ENCODE data around the gene ZDHHC4. TPM values are rescaled to one million over a fixed set of nuclear protein-coding genes. Genes with fewer than 3 reads are reported as not detected.
A peak's percentile ranks its signal among the peaks of the same experiment; 100 is the strongest.
"Not testable (repeated sequence)": the region's sequence is repeated elsewhere in the genome, so short reads cannot be mapped to it uniquely, and the experiment has no call there.

The ZDHHC4 gene
- total RNA-seq, 1 donor from 2014 or later = 92.1 TPM

DNA sequence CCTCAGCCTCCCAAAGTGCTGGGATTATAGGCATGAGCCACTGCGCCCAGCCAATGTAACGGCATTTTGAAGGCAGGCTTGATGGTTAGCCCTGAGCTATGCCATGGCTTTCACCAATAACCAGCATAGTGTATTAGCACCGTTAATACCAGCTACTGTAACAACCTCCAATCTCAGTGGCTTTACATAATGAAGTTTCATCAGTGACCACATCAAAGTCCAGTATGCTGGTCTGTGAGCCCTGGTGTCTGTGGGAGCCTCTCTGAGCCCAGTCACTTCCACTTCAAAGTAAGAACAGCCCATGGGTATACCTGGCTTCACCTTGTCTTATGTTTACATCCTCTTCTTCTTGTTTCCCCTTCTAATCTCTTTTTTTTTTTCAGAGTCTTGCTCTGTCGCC lies 11.6 kb upstream of the ZDHHC4 start:
- DNase-seq (ENCODE audit: low read depth) (no peak), FAIRE-seq (no peak)
- Histone ChIP-seq H3K36me3 (ENCODE audit: control insufficient read depth, insufficient read depth, low read length) (no peaks in the 10 kb centered on the region), H3K4me3 (ENCODE audit: low read depth, low read length) (no peak overlapping the region), H3K27me3 (ENCODE audit: control insufficient read depth, insufficient read depth, low read length) (no peaks in the 10 kb centered on the region)
- TF ChIP-seq, protein P1, sequence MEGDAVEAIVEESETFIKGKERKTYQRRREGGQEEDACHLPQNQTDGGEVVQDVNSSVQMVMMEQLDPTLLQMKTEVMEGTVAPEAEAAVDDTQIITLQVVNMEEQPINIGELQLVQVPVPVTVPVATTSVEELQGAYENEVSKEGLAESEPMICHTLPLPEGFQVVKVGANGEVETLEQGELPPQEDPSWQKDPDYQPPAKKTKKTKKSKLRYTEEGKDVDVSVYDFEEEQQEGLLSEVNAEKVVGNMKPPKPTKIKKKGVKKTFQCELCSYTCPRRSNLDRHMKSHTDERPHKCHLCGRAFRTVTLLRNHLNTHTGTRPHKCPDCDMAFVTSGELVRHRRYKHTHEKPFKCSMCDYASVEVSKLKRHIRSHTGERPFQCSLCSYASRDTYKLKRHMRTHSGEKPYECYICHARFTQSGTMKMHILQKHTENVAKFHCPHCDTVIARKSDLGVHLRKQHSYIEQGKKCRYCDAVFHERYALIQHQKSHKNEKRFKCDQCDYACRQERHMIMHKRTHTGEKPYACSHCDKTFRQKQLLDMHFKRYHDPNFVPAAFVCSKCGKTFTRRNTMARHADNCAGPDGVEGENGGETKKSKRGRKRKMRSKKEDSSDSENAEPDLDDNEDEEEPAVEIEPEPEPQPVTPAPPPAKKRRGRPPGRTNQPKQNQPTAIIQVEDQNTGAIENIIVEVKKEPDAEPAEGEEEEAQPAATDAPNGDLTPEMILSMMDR (IDR thresholded peaks at IDR 0.05; ENCODE audit: insufficient read depth, low read length, severe bottlenecking) = no peak

DNA sequence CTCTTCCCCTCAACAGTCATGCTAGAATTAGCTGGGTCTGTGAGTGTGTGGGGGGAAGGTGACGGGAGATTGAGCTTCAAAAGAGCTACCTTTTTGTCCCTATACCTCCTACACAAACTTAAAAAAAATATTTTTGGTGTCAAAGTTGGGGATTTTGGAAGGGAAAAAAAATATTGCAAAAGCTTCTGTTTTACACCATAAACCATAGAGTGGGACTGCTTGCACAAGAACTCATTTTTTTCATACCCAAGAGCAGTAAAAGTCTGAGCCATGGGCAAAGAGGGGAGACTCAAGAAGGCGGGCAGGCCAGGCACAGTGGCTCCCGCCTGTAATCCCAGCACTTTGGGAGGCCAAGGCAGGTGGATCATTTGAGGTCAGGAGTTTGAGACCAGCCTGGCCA lies 9.4 kb upstream of the ZDHHC4 start:
- no peak overlapping the region for H3K4me3 ChIP-seq (ENCODE audit: low read depth, low read length)
- H3K27me3 ChIP-seq (ENCODE audit: control insufficient read depth, insufficient read depth, low read length) = no peaks in the 10 kb centered on the region
- TF ChIP-seq, protein P1 (IDR thresholded peaks at IDR 0.05; ENCODE audit: insufficient read depth, low read length, severe bottlenecking) = no peak
- FAIRE-seq = no peak
- no peak for DNase-seq (ENCODE audit: low read depth)
- H3K36me3 ChIP-seq (ENCODE audit: control insufficient read depth, insufficient read depth, low read length) = no peaks in the 10 kb centered on the region

DNA sequence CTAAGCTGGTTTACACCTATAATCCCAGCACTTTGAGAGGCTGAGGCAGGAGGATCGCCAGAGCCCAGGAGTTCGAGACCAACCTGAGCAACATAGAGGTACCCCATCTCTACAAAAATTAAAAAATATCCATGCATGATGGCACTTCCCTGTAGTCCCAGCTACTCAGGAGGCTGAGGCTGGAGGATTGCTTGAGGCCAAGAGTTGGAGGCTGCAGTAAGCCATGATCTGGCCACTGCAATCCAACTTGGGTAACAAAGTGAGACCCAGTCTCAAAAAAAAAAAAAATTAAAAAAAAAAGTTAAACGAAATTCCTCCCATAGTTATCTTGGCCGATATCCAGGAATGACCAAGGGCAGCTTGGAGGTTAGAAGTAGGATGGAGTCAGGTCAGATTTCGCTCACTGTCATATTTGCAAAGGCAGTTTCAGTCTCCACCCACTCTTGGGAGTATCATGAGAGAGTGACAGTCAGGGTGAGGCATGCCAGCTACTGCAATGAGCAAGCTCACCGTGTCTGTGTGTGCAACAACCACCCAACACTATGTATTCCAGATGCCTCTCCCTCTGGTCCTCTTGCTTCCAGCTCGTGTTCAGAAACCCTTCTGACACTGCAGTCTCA lies 6.0 kb upstream of the ZDHHC4 start:
- TF ChIP-seq, protein P1 (IDR thresholded peaks at IDR 0.05; ENCODE audit: insufficient read depth, low read length, severe bottlenecking) = no peak
- Histone ChIP-seq H3K4me3 (ENCODE audit: low read depth, low read length) (no peak overlapping the region), H3K36me3 (ENCODE audit: control insufficient read depth, insufficient read depth, low read length) (no peaks in the 10 kb centered on the region), H3K27me3 (ENCODE audit: control insufficient read depth, insufficient read depth, low read length) (no peaks in the 10 kb centered on the region)
- FAIRE-seq (no peak), DNase-seq (ENCODE audit: low read depth) (peak; percentile 21)

DNA sequence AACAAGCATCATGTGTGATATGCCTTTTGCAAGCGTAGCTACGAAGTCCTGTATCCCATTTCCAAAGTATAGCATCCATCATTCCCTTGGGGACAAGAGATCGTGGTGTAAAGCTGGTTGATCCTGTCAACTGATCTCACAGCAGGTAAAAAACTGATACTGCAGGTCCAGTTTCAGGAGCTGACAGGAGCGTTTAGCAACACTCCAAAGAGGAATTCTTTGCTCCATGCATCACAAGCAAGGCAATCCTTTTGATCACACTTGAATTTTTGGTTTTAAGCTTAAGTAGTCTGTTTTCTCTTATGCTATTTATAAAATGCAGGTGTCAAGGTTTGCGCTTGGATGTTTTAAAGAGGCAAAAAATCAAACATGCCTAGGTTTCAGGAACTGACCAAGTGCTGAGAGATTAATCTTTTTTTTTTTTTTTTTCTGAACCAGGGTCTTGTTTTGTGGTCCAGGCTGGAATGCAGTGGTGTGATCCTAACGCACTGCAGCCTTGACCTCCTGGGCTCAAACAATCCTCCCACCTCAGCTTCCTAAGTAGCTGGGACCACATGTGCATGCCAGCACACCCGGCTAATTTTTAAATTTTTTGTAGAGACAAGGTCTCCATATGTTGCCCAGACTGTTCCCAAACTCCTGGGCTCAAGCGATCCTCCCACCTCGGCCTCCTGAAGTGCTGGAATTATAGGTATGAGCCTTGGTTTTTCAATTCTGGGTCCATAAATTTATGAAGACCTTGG lies 1.8 kb upstream of the ZDHHC4 start:
- Histone ChIP-seq H3K36me3 (ENCODE audit: control insufficient read depth, insufficient read depth, low read length) (peaks cover 1% of the 10 kb centered on the region), H3K4me3 (ENCODE audit: low read depth, low read length) (no peak overlapping the region), H3K27me3 (ENCODE audit: control insufficient read depth, insufficient read depth, low read length) (no peaks in the 10 kb centered on the region)
- no peak for DNase-seq (ENCODE audit: low read depth)
- no peak for FAIRE-seq
- TF ChIP-seq, protein P1 (IDR thresholded peaks at IDR 0.05; ENCODE audit: insufficient read depth, low read length, severe bottlenecking) = no peak

DNA sequence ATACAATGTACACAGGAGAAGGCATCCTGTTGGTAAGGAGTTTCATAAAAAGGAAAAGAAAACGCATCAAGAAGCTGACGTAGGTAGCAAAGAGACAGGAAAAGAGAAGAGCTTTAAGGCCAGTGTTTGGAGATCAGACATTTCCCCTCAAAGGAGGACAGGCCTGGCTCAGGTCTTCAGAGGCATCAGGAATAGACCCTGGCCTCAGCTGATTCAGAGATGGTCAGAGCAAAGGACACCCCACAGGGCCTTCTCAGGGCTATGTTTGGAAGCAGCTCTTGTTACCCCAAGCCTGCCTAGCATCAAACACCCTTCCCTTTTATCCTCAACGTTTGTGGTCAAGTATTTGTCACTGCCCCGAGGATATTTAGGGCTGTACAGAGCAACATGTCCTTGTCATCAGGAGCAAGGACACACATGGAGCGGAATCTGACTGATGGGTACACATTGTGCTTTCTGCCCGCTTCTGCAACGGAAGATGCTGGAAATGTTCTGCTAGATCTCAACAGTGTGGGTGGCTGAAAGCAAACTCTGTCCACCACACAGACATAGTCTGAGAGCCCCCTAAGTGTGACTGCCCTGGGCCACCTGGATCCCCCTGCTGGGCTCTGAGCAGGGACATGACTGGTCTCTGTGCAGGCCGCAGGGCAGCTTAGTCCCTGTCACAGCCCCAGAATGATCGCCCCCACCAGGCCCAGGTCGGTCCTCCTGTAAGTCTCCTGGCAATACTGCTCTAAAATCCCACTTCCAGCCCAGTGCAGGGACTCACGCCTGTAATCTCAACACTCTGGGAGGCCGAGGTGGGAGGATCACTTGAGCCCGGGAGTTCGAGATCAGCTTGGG lies 1.0 kb upstream of the ZDHHC4 start:
- DNase-seq (ENCODE audit: low read depth) (no peak), FAIRE-seq (no peak)
- TF ChIP-seq, protein P1 (IDR thresholded peaks at IDR 0.05; ENCODE audit: insufficient read depth, low read length, severe bottlenecking) = no peak

DNA sequence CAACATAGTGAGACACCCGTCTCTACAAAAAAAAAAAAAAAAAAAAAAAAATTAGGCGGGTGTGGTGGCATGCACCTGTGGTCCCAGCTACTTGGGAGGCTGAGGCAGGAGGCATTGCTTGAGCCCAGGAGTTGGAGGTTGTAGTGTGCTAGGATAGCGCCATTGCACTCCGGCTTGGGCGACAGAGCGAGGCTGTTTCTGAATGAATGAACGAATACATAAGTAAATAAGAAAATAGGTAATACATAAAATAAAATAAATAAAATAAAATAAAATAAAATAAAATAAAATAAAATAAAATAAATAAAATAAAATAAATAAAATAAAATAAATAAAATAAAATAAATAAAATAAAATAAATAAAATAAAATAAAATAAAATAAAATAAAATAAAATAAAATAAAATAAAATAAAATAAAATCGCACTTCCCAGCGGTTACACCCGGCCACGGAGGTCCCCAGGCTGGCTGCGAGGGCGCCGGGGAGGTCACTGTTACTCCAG lies 336 bp upstream of the ZDHHC4 start:
- peak overlapping the region; percentile 69 for H3K4me3 ChIP-seq (ENCODE audit: low read depth, low read length)
- H3K36me3 ChIP-seq (ENCODE audit: control insufficient read depth, insufficient read depth, low read length); H3K27me3 ChIP-seq (ENCODE audit: control insufficient read depth, insufficient read depth, low read length); FAIRE-seq; DNase-seq (ENCODE audit: low read depth): not testable (repeated sequence)

More for the DNA sequence above, 1.0 kb upstream of the ZDHHC4 start:
- H3K36me3 ChIP-seq (ENCODE audit: control insufficient read depth, insufficient read depth, low read length) = peaks cover 2% of the 10 kb centered on the region
- H3K27me3 ChIP-seq (ENCODE audit: control insufficient read depth, insufficient read depth, low read length) = no peaks in the 10 kb centered on the region
- peak overlapping the region; percentile 69 for H3K4me3 ChIP-seq (ENCODE audit: low read depth, low read length)
